Neutrophil (primary cell): Measurements from ENCODE around the gene CXCR6.
A peak's percentile ranks its signal among the peaks of the same experiment; 100 is the strongest.

Experiments used
- H3K27ac ChIP-seq: fragments of 200-600 bp; sonication (generic); 2 replicates; pipeline ENCODE4 v1.5.1; 2016; ENCODE audit warnings: mild to moderate bottlenecking, moderate library complexity
- H3K27me3 ChIP-seq: fragments of 200-600 bp; sonication (generic); 2 replicates; pipeline ENCODE4 v1.6.0; 2016; ENCODE audit warnings: mild to moderate bottlenecking
- H3K36me3 ChIP-seq: fragments of 200-600 bp; sonication (generic); 2 replicates; pipeline ENCODE4 v1.5.1; 2017
- H3K4me1 ChIP-seq, 2 experiments: fragments of 200-600 bp in 1 of 2; sonication (generic) in 1 of 2; 1 replicate in 1 of 2; 2 replicates in 1 of 2; pipeline versions ENCODE4 v1.5.1 to v1.6.1; 2013 to 2016; ENCODE audit warnings: low read depth in 1 of 2, low read length in 1 of 2, mild to moderate bottlenecking in 1 of 2, moderate library complexity in 1 of 2; ENCODE audit not compliant: control insufficient read depth in 1 of 2, insufficient read depth in 1 of 2
- H3K4me3 ChIP-seq, 2 experiments: fragments of 200-600 bp in 1 of 2; sonication (generic) in 1 of 2; 1 replicate in 1 of 2; 2 replicates in 1 of 2; pipeline ENCODE4 v1.5.1; 2013 to 2016; ENCODE audit warnings: low read depth in 1 of 2, low read length in 1 of 2, mild to moderate bottlenecking in 1 of 2, moderate library complexity in 1 of 2
- H3K9me3 ChIP-seq: fragments of 200-600 bp; sonication (generic); 2 replicates; pipeline ENCODE4 v1.5.1; 2016
- CTCF ChIP-seq: fragments of 200-600 bp; sonication (generic); IDR thresholded peaks from 2 replicates; pipeline ENCODE4 v1.5.1; 2016; ENCODE audit warnings: antibody characterized with exemption

The CXCR6 gene

GRCh38 chr3:45923755-45924154, 19.5 kb upstream of the CXCR6 start:
- Histone ChIP-seq H3K27me3 (no peaks in the 10 kb centered on the region), H3K4me1 (no peaks in the 10 kb centered on the region), H3K4me3 (no peak overlapping the region), H3K27ac (no peak overlapping the region), H3K9me3 (no peaks in the 10 kb centered on the region), H3K36me3 (peaks cover 45% of the 10 kb centered on the region)
- TF ChIP-seq CTCF: no peak

- peaks cover 11 to 13% of the 10 kb centered on the region in 2 experiments for H3K4me1 ChIP-seq
- no peaks in the 10 kb centered on the region for H3K9me3 ChIP-seq
- peaks cover 23% of the 10 kb centered on the region for H3K36me3 ChIP-seq
- H3K27me3 ChIP-seq: no peaks in the 10 kb centered on the region
- H3K27ac ChIP-seq: no peak overlapping the region
- H3K4me3 ChIP-seq: no peak overlapping the region
- TF ChIP-seq CTCF: no peak
Observed at GRCh38 chr3:45927881-45928280, 15.4 kb upstream of the CXCR6 start.

GRCh38 chr3:45929042-45929679, 14.1 kb upstream of the CXCR6 start:
- Histone ChIP-seq H3K27ac (no peak overlapping the region), H3K9me3 (no peaks in the 10 kb centered on the region), H3K27me3 (no peaks in the 10 kb centered on the region), H3K36me3 (peaks cover 12% of the 10 kb centered on the region), H3K4me3 (no peak overlapping the region), H3K4me1 (peaks cover 11 to 13% of the 10 kb centered on the region in 2 experiments)
- no peak for TF ChIP-seq CTCF

GRCh38 chr3:45931496-45931895, 11.8 kb upstream of the CXCR6 start:
- TF ChIP-seq CTCF: no peak
- peak overlapping the region; percentile 43 for H3K27ac ChIP-seq
- peaks cover 11 to 13% of the 10 kb centered on the region in 2 experiments for H3K4me1 ChIP-seq
- no peaks in the 10 kb centered on the region for H3K27me3 ChIP-seq
- no peaks in the 10 kb centered on the region for H3K9me3 ChIP-seq
- H3K4me3 ChIP-seq: no peak overlapping the region
- peaks cover 12% of the 10 kb centered on the region for H3K36me3 ChIP-seq

GRCh38 chr3:45932112-45932511, 11.2 kb upstream of the CXCR6 start:
- H3K4me3 ChIP-seq: no peak overlapping the region
- peaks cover 11 to 13% of the 10 kb centered on the region in 2 experiments for H3K4me1 ChIP-seq
- TF ChIP-seq CTCF: no peak
- H3K27ac ChIP-seq: peak overlapping the region; percentile 43
- peaks cover 12% of the 10 kb centered on the region for H3K36me3 ChIP-seq
- no peaks in the 10 kb centered on the region for H3K27me3 ChIP-seq
- H3K9me3 ChIP-seq: no peaks in the 10 kb centered on the region
